ENCODE measurements around the gene ASAP2. TPM values are rescaled to one million over a fixed set of nuclear protein-coding genes. Genes with fewer than 3 reads are reported as not detected.

ASAP2 gene
- polyA plus RNA-seq, 3 donors = 0.08 to 1.1 (median 0.20) TPM

DNA sequence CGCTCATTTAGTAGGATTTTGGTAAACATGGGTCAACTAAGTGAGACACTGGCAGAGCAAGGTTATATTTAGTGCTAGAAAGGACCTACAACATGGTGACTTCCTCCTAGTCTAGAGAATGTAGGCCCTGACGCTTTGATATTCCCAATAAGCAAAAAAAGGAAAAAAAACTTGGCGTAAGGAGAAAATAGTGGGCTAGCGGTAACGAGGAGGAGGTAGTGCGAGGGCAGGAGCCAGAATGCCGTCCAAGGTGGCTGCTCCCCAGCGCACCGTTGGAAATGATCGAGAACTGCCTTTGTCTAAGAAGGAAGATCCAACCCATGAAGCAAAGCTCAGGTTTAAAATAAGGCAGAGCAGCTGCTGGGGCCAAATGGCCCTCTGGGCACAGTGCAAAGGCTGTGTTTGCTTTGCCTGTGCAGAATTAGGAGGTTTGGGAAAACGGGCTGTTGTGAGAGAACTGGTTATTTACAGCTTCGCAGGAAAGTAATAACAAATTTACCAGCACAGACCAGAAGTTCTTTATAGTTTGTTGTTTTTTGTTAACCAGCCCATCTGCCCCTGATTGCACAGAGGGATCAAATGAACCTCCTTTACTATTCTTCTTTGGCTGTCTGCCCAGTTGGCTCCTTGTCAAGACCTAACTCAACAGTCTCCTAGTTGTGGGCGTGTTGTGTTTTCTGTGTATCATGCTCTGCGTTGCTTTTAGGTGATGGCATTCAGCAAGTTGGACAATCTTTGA is 130.1 kb downstream of the ASAP2 start:
- 89% methylated on average over 9 of the region's 14 CpGs for WGBS (ENCODE audit: insufficient coverage)
- H3K27ac ChIP-seq (ENCODE audit: low read depth in 1 of 2, low read length in 2 of 2) = peak overlapping the region in 1 of 2 donors; percentile 19

DNA sequence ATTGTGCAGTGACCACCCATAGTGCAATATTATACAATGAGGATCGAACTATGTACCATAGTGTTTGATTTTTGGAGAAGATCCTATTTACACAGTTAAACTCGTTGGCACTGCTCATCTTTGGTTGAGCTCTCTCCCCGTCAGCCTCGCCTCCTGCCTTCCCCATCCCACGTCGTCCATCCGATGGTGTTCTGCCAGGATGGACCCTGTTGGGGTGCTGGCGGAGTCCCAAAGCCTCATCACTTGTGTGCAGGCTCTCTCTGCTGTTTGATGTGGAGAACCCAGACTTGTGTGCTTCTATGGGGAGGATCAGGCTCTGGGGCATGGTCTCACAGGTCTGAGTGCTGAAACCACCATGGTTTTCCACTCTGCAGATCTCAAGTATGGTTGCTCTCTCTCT is 131.3 kb downstream of the ASAP2 start:
- no peak overlapping the region for H3K4me2 ChIP-seq (replicated peaks; ENCODE audit: extremely low read depth, low read length, poor library complexity, severe bottlenecking)
- peaks cover 0 to 3% (median 3%) of the 10 kb centered on the region in 3 donors for H3K27me3 Mint-ChIP-seq (ENCODE audit: low read depth in 3 of 3)
- H3K4me1 ChIP-seq (ENCODE audit: control insufficient read depth in 1 of 2, insufficient read depth in 2 of 2, low read length in 2 of 2) = peaks cover 13 to 14% of the 10 kb centered on the region in 2 donors
- H3K9ac ChIP-seq (ENCODE audit: insufficient read depth, low read length, poor library complexity, severe bottlenecking) = no peak overlapping the region
- no peaks in the 10 kb centered on the region for H3K36me3 ChIP-seq (replicated peaks in 1 of 2; ENCODE audit: control insufficient read depth in 1 of 2, insufficient read depth in 2 of 2, low read length in 2 of 2)
- WGBS (ENCODE audit: insufficient coverage) = 98% methylated on average over 7 of the region's 8 CpGs
- no peaks in the 10 kb centered on the region for H3K79me2 ChIP-seq (ENCODE audit: insufficient read depth, low read length)
- H3K27ac ChIP-seq (ENCODE audit: low read depth in 1 of 2, low read length in 2 of 2) = no peak overlapping the region
- DNase-seq = no peak
- H3K27me3 ChIP-seq (ENCODE audit: control insufficient read depth in 2 of 2, insufficient read depth in 2 of 2, low read length in 2 of 2) = no peaks in the 10 kb centered on the region
- TF ChIP-seq, protein P1, sequence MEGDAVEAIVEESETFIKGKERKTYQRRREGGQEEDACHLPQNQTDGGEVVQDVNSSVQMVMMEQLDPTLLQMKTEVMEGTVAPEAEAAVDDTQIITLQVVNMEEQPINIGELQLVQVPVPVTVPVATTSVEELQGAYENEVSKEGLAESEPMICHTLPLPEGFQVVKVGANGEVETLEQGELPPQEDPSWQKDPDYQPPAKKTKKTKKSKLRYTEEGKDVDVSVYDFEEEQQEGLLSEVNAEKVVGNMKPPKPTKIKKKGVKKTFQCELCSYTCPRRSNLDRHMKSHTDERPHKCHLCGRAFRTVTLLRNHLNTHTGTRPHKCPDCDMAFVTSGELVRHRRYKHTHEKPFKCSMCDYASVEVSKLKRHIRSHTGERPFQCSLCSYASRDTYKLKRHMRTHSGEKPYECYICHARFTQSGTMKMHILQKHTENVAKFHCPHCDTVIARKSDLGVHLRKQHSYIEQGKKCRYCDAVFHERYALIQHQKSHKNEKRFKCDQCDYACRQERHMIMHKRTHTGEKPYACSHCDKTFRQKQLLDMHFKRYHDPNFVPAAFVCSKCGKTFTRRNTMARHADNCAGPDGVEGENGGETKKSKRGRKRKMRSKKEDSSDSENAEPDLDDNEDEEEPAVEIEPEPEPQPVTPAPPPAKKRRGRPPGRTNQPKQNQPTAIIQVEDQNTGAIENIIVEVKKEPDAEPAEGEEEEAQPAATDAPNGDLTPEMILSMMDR (IDR thresholded peaks at IDR 0.05) = no peak
- no peak overlapping the region for H3K4me3 ChIP-seq (replicated peaks in 1 of 3; ENCODE audit: low read depth in 2 of 3, low read length in 3 of 3)
- no peaks in the 10 kb centered on the region for H3K9me3 ChIP-seq (replicated peaks in 1 of 2; ENCODE audit: control insufficient read depth in 1 of 2, insufficient read depth in 1 of 2, low read length in 2 of 2)
- no peak overlapping the region for H2AFZ ChIP-seq (ENCODE audit: insufficient read depth, low read depth, low read length, poor library complexity, severe bottlenecking)
- peak overlapping the region in 1 of 7 donors; percentile 42 for H3K27ac Mint-ChIP-seq
- H3K9me3 Mint-ChIP-seq = peaks cover 0 to 4% (median 0%) of the 10 kb centered on the region in 7 donors
- H3K4me3 Mint-ChIP-seq = no peak overlapping the region
- H3K36me3 Mint-ChIP-seq = peaks cover 9 to 15% of the 10 kb centered on the region in 2 donors
- intact Hi-C loops (cut with micrococcal nuclease) = loop anchor here (10.0 kb wide), 1 partner anchor 193 kb away; no protein-coding TSS in a partner anchor
- no peaks in the 10 kb centered on the region for H4K20me1 ChIP-seq (ENCODE audit: insufficient read depth, low read length)
- peaks cover 20% of the 10 kb centered on the region for H3K4me1 Mint-ChIP-seq

More for the DNA sequence above, 130.1 kb downstream of the ASAP2 start:
- Histone ChIP-seq H3K4me3 (replicated peaks in 1 of 3; ENCODE audit: low read depth in 2 of 3, low read length in 3 of 3) (no peak overlapping the region), H3K9ac (ENCODE audit: insufficient read depth, low read length, poor library complexity, severe bottlenecking) (no peak overlapping the region), H3K36me3 (replicated peaks in 1 of 2; ENCODE audit: control insufficient read depth in 1 of 2, insufficient read depth in 2 of 2, low read length in 2 of 2) (no peaks in the 10 kb centered on the region), H3K4me1 (ENCODE audit: control insufficient read depth in 1 of 2, insufficient read depth in 2 of 2, low read length in 2 of 2) (peaks cover 13 to 14% of the 10 kb centered on the region in 2 donors), H2AFZ (ENCODE audit: insufficient read depth, low read depth, low read length, poor library complexity, severe bottlenecking) (peak overlapping the region; percentile 30), H3K27me3 (ENCODE audit: control insufficient read depth in 2 of 2, insufficient read depth in 2 of 2, low read length in 2 of 2) (no peaks in the 10 kb centered on the region), H3K9me3 (replicated peaks in 1 of 2; ENCODE audit: control insufficient read depth in 1 of 2, insufficient read depth in 1 of 2, low read length in 2 of 2) (no peaks in the 10 kb centered on the region), H3K79me2 (ENCODE audit: insufficient read depth, low read length) (no peaks in the 10 kb centered on the region), H3K4me2 (replicated peaks; ENCODE audit: extremely low read depth, low read length, poor library complexity, severe bottlenecking) (no peak overlapping the region), H4K20me1 (ENCODE audit: insufficient read depth, low read length) (no peaks in the 10 kb centered on the region)
- no peak for DNase-seq
- peaks cover 20% of the 10 kb centered on the region for H3K4me1 Mint-ChIP-seq
- peaks cover 8 to 17% of the 10 kb centered on the region in 2 donors for H3K36me3 Mint-ChIP-seq
- intact Hi-C loops (cut with micrococcal nuclease) = loop anchor here (10.0 kb wide), 1 partner anchor 192 kb away; no protein-coding TSS in a partner anchor
- H3K27me3 Mint-ChIP-seq (ENCODE audit: low read depth in 3 of 3) = peaks cover 0 to 3% (median 1%) of the 10 kb centered on the region in 3 donors
- TF ChIP-seq, protein P1 (IDR thresholded peaks at IDR 0.05) = no peak
- H3K4me3 Mint-ChIP-seq = no peak overlapping the region
- H3K27ac Mint-ChIP-seq = peak overlapping the region; percentile 55 to 91 (median 81)
- peaks cover 0 to 2% (median 0%) of the 10 kb centered on the region in 7 donors for H3K9me3 Mint-ChIP-seq

Measured in CD14-positive monocyte (primary cell).